Neuron (in vitro differentiated cells): ENCODE measurements around the gene GTF2IRD1.
"Not testable (repeated sequence)": the region's sequence is repeated elsewhere in the genome, so short reads cannot be mapped to it uniquely, and the experiment has no call there.

Experiments used
- H2AFZ ChIP-seq: one replicate; pipeline ENCODE4 v1.6.1; 2013; ENCODE audit warnings: low read depth, mild to moderate bottlenecking, inconsistent platforms, low read length, moderate library complexity
- H3K27me3 ChIP-seq: one replicate; pipeline ENCODE4 v1.6.1; 2013; ENCODE audit warnings: low read length; ENCODE audit not compliant: insufficient read depth
- H3K36me3 ChIP-seq: one replicate; pipeline ENCODE4 v1.6.1; 2013; ENCODE audit warnings: low read length; ENCODE audit not compliant: insufficient read depth
- H3K4me1 ChIP-seq: one replicate; pipeline ENCODE4 v1.6.1; 2013; ENCODE audit warnings: low read length; ENCODE audit not compliant: insufficient read depth
- H3K4me3 ChIP-seq: 2 replicates; pipeline ENCODE4 v1.5.1; 2013; ENCODE audit warnings: mild to moderate bottlenecking, low read length, moderate library complexity
- H3K9me3 ChIP-seq: one replicate; pipeline ENCODE4 v1.6.1; 2013; ENCODE audit warnings: low read length

The GTF2IRD1 gene

DNA sequence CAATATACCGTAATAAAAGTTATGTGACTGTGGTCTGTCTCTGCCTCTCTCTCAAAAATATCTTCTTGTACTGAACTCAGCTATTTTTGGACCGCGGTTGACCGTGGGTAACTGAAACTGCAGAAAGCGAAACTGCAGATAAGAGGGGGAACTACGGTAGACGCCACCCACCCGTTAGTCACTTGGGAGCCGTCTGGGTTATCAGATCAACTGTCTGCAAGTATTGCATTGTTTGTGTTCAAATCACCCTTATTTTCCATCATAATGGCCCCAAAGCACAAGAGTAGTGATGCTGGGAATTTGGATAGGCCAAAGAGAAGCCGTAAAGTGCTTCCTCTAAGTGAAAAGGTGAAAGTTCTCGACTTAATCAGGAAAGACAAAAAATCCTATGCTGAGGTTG is 196.3 kb downstream of the GTF2IRD1 start:
- not testable (repeated sequence) for H3K9me3 ChIP-seq, H3K27me3 ChIP-seq, H3K4me1 ChIP-seq, H3K36me3 ChIP-seq
- peak overlapping the region; percentile 27 for H3K4me3 ChIP-seq
- H2AFZ ChIP-seq = peak overlapping the region; percentile 67

DNA sequence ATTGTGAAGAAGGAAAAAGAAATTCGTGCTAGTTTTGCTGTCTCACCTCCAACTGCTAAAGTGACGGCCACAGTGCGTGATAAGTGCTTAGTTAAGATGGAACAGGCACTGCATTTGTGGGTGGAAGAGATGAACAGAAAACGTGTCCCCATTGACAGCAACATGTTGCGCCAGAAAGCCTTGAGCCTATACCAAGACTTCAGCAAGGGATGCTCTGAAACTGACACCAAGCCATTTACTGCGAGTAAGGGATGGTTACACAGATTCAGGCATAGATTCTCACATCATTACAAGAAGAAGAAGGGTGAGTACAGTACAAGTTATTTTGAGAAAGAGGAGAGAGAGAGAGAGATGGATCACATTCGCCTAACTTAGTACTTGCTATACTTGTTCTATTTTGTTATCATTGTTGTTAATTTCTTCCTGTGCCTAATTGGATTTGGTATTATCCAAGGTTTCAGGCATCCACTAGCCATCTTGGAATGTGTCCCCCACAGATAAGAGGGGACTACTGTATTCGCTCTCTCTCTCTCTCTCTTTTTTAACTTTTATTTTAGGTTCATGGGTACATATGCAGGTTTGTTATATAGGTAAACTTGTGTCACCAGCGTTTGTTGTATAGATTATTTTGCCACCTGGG is 196.9 kb downstream of the GTF2IRD1 start:
- H3K36me3 ChIP-seq, H3K9me3 ChIP-seq, H3K27me3 ChIP-seq, H3K4me3 ChIP-seq: not testable (repeated sequence)
- H3K4me1 ChIP-seq = peaks cover 10% of the 10 kb centered on the region
- H2AFZ ChIP-seq = peak overlapping the region; percentile 67

DNA sequence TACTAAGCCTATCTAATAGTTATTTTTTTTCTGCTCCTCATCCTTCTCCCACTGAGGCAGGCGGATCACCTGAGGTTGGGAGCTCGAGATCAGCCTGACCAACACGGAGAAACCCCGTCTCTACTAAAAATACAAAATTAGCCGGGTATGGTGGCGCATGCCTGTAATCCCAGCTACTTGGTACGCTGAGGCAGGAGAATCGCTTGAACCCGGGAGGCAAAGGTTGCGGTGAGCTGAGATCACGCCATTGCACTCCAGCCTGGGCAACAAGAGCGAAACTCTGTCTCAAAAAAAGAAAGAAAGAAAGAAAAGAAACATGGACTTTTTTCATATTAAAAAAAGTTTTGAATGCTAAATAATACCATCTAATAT is 197.4 kb downstream of the GTF2IRD1 start:
- H2AFZ ChIP-seq, H3K9me3 ChIP-seq, H3K36me3 ChIP-seq, H3K27me3 ChIP-seq, H3K4me3 ChIP-seq: not testable (repeated sequence)
- H3K4me1 ChIP-seq = peaks cover 15% of the 10 kb centered on the region
